HepG2 (cell line): ENCODE data around the gene FGFR3. TPM values are rescaled to one million over a fixed set of nuclear protein-coding genes. Genes with fewer than 3 reads are reported as not detected.

ENCODE experiments used
- ARID3A ChIP-seq: IDR thresholded peaks from 2 replicates; pipeline ENCODE4 v1.6.1; 2012; ENCODE audit warnings: low read depth, low read length, improper control_type of control experiment
- E2F1 ChIP-seq: sonication (generic); formaldehyde crosslinking; IDR thresholded peaks from 2 replicates; pipeline ENCODE4 v1.5.0; 2020; ENCODE audit warnings: missing genetic modification reagents
- EEA1 ChIP-seq: sonication (generic); formaldehyde crosslinking; IDR thresholded peaks from 2 replicates; pipeline ENCODE4 v1.5.1; 2020; ENCODE audit warnings: mild to moderate bottlenecking, missing genetic modification reagents, borderline replicate concordance
- ELF4 ChIP-seq: sonication (generic); formaldehyde crosslinking; IDR thresholded peaks from 2 replicates; pipeline ENCODE4 v1.5.0; 2020; ENCODE audit warnings: missing genetic modification reagents, mild to moderate bottlenecking, moderate library complexity, borderline replicate concordance
- GFI1 ChIP-seq: sonication (generic); formaldehyde crosslinking; IDR thresholded peaks from 2 replicates; pipeline ENCODE4 v1.5.0; 2020; ENCODE audit warnings: missing genetic modification reagents, mild to moderate bottlenecking, borderline replicate concordance
- HDAC1 ChIP-seq: sonication (generic); formaldehyde crosslinking; IDR thresholded peaks from 2 replicates; pipeline ENCODE4 v1.5.1; 2020; ENCODE audit warnings: mild to moderate bottlenecking, missing genetic modification reagents
- IKZF4 ChIP-seq: sonication (generic); formaldehyde crosslinking; IDR thresholded peaks from 2 replicates; pipeline ENCODE4 v1.5.1; 2020; ENCODE audit warnings: borderline replicate concordance, mild to moderate bottlenecking, low read depth, missing genetic modification reagents; ENCODE audit errors: not compliant biosample characterization
- MEIS1 ChIP-seq: sonication (generic); formaldehyde crosslinking; IDR thresholded peaks from 2 replicates; pipeline ENCODE4 v1.9.0; 2021; ENCODE audit warnings: mild to moderate bottlenecking, missing genetic modification reagents, moderate library complexity, borderline replicate concordance
- MLLT10 ChIP-seq: sonication (generic); formaldehyde crosslinking; IDR thresholded peaks from 2 replicates; pipeline ENCODE4 v1.4.0; 2020; ENCODE audit warnings: missing genetic modification reagents
- NFRKB ChIP-seq: fragments of 450-650 bp; IDR thresholded peaks from 2 replicates; pipeline ENCODE4 v1.6.1; 2017
- POLR2AphosphoS5 ChIP-seq: IDR thresholded peaks from 2 replicates; pipeline ENCODE4 v1.6.1; 2012; ENCODE audit warnings: low read depth, low read length
- ZBED4 ChIP-seq: sonication (generic); formaldehyde crosslinking; IDR thresholded peaks from 2 replicates; pipeline ENCODE4 v1.4.0; 2020; ENCODE audit warnings: missing genetic modification reagents, borderline replicate concordance
- ZBTB37 ChIP-seq: sonication (generic); formaldehyde crosslinking; IDR thresholded peaks from 2 replicates; pipeline ENCODE4 v1.4.0; 2020; ENCODE audit warnings: mild to moderate bottlenecking, missing genetic modification reagents
- ZBTB43 ChIP-seq: sonication (generic); formaldehyde crosslinking; conservative IDR thresholded peaks from 2 replicates; pipeline ENCODE4 v1.4.0; 2020; ENCODE audit warnings: missing genetic modification reagents
- ZNF3 ChIP-seq: IDR thresholded peaks from 2 replicates; pipeline ENCODE4 v1.7.0; 2017; ENCODE audit warnings: inconsistent platforms
- ZNF335 ChIP-seq: sonication (generic); formaldehyde crosslinking; IDR thresholded peaks from 2 replicates; pipeline ENCODE4 v1.4.0; 2020; ENCODE audit warnings: missing genetic modification reagents
- ZNF570 ChIP-seq: sonication (generic); formaldehyde crosslinking; IDR thresholded peaks from 2 replicates; pipeline ENCODE4 v1.4.0; 2020; ENCODE audit warnings: mild to moderate bottlenecking, missing genetic modification reagents, borderline replicate concordance
- ZNF678 ChIP-seq: sonication (generic); formaldehyde crosslinking; IDR thresholded peaks from 2 replicates; pipeline ENCODE4 v1.4.0; 2020; ENCODE audit warnings: mild to moderate bottlenecking, missing genetic modification reagents
- ZNF770 ChIP-seq: sonication (generic); formaldehyde crosslinking; IDR thresholded peaks from 2 replicates; pipeline ENCODE4 v1.5.0; 2020; ENCODE audit warnings: mild to moderate bottlenecking, missing genetic modification reagents
- polyA plus RNA-seq, 8 experiments: library from polyadenylated mRNA; depleted of rRNA in 3 of 8; stranded (reverse) in 7 of 8; unstranded in 1 of 8; fragments of >200 nt; fragmentation: Illumina TruSeq in 4 of 8; extraction: Trizol in 4 of 8; gene quantifications; 2 replicates each; pipeline versions ENCODE4 v1.2.1 to v1.2.3, GENCODE V29; 2011 to 2016; ENCODE audit warnings: low read depth in 4 of 8, missing spikeins in 1 of 8, mixed read lengths in 1 of 8; ENCODE audit not compliant: insufficient read depth in 1 of 8
- total RNA-seq, 5 experiments: library from RNA; depleted of rRNA; stranded (reverse); fragments of >200 nt; fragmentation: Illumina TruSeq; extraction: Trizol; gene quantifications; 2 replicates each; pipeline ENCODE4 v1.2.3, GENCODE V29; 2016; ENCODE audit warnings: low read depth in 1 of 5

The FGFR3 gene
- total and polyA plus RNA-seq, 2 of the 13 experiments (the other 11 are each of a cell fraction or from before 2014, with no cell fraction given) = 103 to 109 TPM

GRCh38 chr4:1770791-1771231 lies 22.3 kb upstream of the FGFR3 start (continued):
- TF ChIP-seq HDAC1 (CRISPR knock-in tag) = peak; percentile 51; the same call in 1 of the 2 replicates
- no peak for TF ChIP-seq MLLT10
- TF ChIP-seq ZBTB37 (CRISPR knock-in tag) = no peak
- no peak for TF ChIP-seq IKZF4 (CRISPR knock-in tag)
- TF ChIP-seq MEIS1 (CRISPR knock-in tag) = no peak
- no peak for TF ChIP-seq ZNF3 (CRISPR knock-in tag)
- no peak for TF ChIP-seq NFRKB
- TF ChIP-seq ZNF678 (CRISPR knock-in tag) = no peak
- no peak for TF ChIP-seq ZBTB43 (CRISPR knock-in tag)
- peak; percentile 32; the same call in 1 of the 2 replicates for TF ChIP-seq POLR2AphosphoS5
- TF ChIP-seq E2F1 (CRISPR knock-in tag) = no peak
- TF ChIP-seq ZNF770 (CRISPR knock-in tag) = no peak
- no peak for TF ChIP-seq EEA1
- TF ChIP-seq ZNF335 = no peak
- no peak for TF ChIP-seq ZBED4 (CRISPR knock-in tag)
- TF ChIP-seq ZNF570 (CRISPR knock-in tag) = no peak
- no peak for TF ChIP-seq GFI1 (CRISPR knock-in tag)
- no peak for TF ChIP-seq ARID3A
- TF ChIP-seq ELF4 (CRISPR knock-in tag) = no peak
